ENCODE data around the gene RFC3. TPM values are rescaled to one million over a fixed set of nuclear protein-coding genes. Genes with fewer than 3 reads are reported as not detected.
"Not testable (repeated sequence)": the region's sequence is repeated elsewhere in the genome, so short reads cannot be mapped to it uniquely, and the experiment has no call there.

RFC3 gene
- total and polyA plus RNA-seq, 2 experiments from 2014 or later = 11.5 to 17.7 TPM

DNA sequence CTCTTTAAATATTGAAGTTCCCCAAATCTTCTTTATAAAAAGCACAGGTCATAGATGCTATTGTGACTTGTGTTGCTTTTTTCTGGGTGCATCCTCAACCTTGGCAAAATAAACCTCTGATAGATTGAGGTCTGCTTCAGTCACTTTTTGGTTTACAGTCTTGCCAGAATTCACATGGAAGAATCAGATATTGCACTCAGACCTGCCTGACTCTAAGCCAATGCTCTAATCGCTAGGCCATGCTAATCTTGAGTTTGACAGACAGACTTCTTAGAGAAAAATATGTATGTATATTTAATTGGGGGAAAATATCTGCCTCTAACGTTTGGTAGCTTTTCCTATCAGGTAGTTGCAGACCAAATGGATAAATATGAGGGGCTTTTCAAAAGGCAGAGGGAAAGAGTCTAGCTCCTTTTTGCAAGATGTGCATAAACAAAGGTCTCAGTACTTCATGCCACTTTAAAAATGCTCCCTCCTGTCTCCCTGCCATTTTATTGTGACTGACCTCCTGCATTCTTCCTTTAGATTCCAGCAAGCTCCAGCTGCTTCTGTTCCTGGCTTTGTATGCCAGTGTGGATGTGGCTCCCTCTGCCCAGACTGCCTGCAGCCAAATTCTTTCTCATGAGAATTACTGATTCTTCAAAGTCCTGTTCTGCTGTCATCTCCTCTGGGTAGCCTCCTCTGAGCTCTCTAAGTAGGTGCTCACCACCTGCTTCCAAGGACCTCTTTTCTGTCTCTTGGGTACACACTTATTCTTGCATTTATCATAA, 42.4 kb upstream of the RFC3 start:
- Histone ChIP-seq H3K27ac (no peak overlapping the region), H3F3A (ENCODE audit: insufficient read depth) (no peaks in the 10 kb centered on the region), H3K4me1 (ENCODE audit: insufficient read depth) (no peaks in the 10 kb centered on the region), H3K9ac (no peak overlapping the region), H3K36me3 (ENCODE audit: low read depth) (no peaks in the 10 kb centered on the region), H3K9me3 (ENCODE audit: low read depth) (no peaks in the 10 kb centered on the region), H3K4me3 (no peak overlapping the region), H3K9me2 (ENCODE audit: insufficient read depth) (no peaks in the 10 kb centered on the region), H3K4me2 (ENCODE audit: unreplicated experiment) (no peak overlapping the region), H2AFZ (no peak overlapping the region), H3K79me2 (ENCODE audit: insufficient read depth) (no peaks in the 10 kb centered on the region), H3K27me3 (replicated peaks; ENCODE audit: insufficient read depth) (peaks cover 9% of the 10 kb centered on the region), H4K20me1 (ENCODE audit: insufficient read depth) (no peaks in the 10 kb centered on the region)
- TF ChIP-seq EZH2 (IDR thresholded peaks at IDR 0.05; ENCODE audit: insufficient read depth, poor library complexity, severe bottlenecking) (no peak), EZH2phosphoT487 (IDR thresholded peaks at IDR 0.05; ENCODE audit: insufficient read depth, low read depth) (no peak)
- DNase-seq = no peak
- WGBS, 2 experiments (ENCODE audit: low coverage in 1 of 2, low lambda C conversion rate in 2 of 2, missing lambda C conversion rate in 2 of 2) = 20 to 22% methylated on average over 2 of the region's 2 CpGs
- in situ Hi-C loops (cut with MboI) = no loop called here

DNA sequence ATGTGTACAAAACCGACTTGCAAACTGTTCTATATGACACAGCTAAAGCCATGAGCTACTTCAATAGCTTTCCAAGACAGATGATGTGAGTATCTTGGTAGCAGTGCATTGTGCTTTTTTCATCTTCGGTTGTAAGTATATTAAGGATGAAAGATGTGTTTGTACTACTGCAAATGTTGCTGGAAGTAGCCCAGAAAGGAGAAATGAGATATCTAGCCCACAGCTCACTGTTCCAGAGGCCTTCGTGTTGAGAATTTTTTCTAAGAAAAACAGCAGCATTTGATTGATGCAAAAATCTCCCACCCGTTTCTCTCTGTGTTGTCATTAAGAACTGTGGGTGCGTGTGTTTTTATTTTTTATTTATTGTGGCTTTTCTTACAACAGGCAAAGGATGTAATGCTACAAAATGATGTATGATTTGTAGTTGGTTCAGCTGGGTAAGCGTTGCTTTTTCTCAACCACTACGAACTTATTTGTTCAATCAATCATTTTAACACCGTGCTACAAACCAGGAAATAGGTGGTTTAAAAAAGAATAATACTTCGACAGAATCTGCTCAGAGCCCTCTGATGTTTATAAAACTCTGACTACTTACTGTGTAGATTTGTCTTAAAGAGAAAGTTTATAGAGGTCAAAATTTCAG, 41.6 kb upstream of the RFC3 start:
- no peaks in the 10 kb centered on the region for H3F3A ChIP-seq (ENCODE audit: insufficient read depth)
- no peaks in the 10 kb centered on the region for H3K4me1 ChIP-seq (ENCODE audit: insufficient read depth)
- no peaks in the 10 kb centered on the region for H4K20me1 ChIP-seq (ENCODE audit: insufficient read depth)
- in situ Hi-C loops (cut with MboI) = no loop called here
- TF ChIP-seq EZH2 (IDR thresholded peaks at IDR 0.05; ENCODE audit: insufficient read depth, poor library complexity, severe bottlenecking) = no peak
- no peak for TF ChIP-seq EZH2phosphoT487 (IDR thresholded peaks at IDR 0.05; ENCODE audit: insufficient read depth, low read depth)
- H3K9ac ChIP-seq = no peak overlapping the region
- no peak overlapping the region for H3K4me2 ChIP-seq (ENCODE audit: unreplicated experiment)
- H3K36me3 ChIP-seq (ENCODE audit: low read depth) = no peaks in the 10 kb centered on the region
- DNase-seq = no peak
- H3K79me2 ChIP-seq (ENCODE audit: insufficient read depth) = no peaks in the 10 kb centered on the region
- H3K4me3 ChIP-seq = no peak overlapping the region
- WGBS, 2 experiments (ENCODE audit: low coverage in 1 of 2, low lambda C conversion rate in 2 of 2, missing lambda C conversion rate in 2 of 2) = 58 to 61% methylated on average over 9 of the region's 9 CpGs
- H3K9me2 ChIP-seq (ENCODE audit: insufficient read depth) = no peaks in the 10 kb centered on the region
- H3K27me3 ChIP-seq (replicated peaks; ENCODE audit: insufficient read depth) = peaks cover 9% of the 10 kb centered on the region
- no peaks in the 10 kb centered on the region for H3K9me3 ChIP-seq (ENCODE audit: low read depth)
- H3K27ac ChIP-seq = no peak overlapping the region
- no peak overlapping the region for H2AFZ ChIP-seq

DNA sequence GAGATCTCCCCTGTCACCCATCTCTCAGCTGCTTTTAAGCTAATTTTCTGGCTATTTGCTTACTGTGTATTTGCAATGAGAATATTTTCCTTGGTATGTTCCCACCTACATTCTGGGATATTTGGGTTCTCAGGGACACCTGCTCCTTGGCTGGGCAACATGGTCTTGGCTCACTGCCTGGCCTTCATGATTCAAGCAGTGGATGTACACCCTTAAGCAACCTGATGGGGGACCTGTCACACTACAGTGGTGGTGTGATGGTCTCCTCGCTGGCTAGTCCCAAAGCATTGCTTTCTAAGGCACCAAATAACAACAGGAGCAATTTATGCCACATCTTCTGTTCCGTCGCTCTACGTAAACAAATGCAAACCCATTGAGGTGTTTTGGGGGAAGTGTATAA, 35.3 kb upstream of the RFC3 start:
- Histone ChIP-seq H3K4me1 (ENCODE audit: insufficient read depth) (peaks cover 7% of the 10 kb centered on the region; the same call in 1 of the 2 replicates), H3K9me3 (ENCODE audit: low read depth) (no peaks in the 10 kb centered on the region), H4K20me1 (ENCODE audit: insufficient read depth) (no peaks in the 10 kb centered on the region), H3F3A (ENCODE audit: insufficient read depth) (no peaks in the 10 kb centered on the region), H3K27ac (no peak overlapping the region), H3K4me3 (no peak overlapping the region), H3K9ac (no peak overlapping the region), H3K9me2 (ENCODE audit: insufficient read depth) (no peaks in the 10 kb centered on the region), H3K27me3 (replicated peaks; ENCODE audit: insufficient read depth) (no peaks in the 10 kb centered on the region; the same call in 1 of the 2 replicates), H2AFZ (no peak overlapping the region), H3K4me2 (ENCODE audit: unreplicated experiment) (no peak overlapping the region), H3K79me2 (ENCODE audit: insufficient read depth) (no peaks in the 10 kb centered on the region), H3K36me3 (ENCODE audit: low read depth) (no peaks in the 10 kb centered on the region)
- WGBS, 2 experiments (ENCODE audit: low coverage in 1 of 2, low lambda C conversion rate in 2 of 2, missing lambda C conversion rate in 2 of 2) = 78% methylated on average over 4 of the region's 4 CpGs
- TF ChIP-seq EZH2phosphoT487 (IDR thresholded peaks at IDR 0.05; ENCODE audit: insufficient read depth, low read depth) = no peak
- no peak for TF ChIP-seq EZH2 (IDR thresholded peaks at IDR 0.05; ENCODE audit: insufficient read depth, poor library complexity, severe bottlenecking)
- DNase-seq = no peak
- in situ Hi-C loops (cut with MboI) = no loop called here

DNA sequence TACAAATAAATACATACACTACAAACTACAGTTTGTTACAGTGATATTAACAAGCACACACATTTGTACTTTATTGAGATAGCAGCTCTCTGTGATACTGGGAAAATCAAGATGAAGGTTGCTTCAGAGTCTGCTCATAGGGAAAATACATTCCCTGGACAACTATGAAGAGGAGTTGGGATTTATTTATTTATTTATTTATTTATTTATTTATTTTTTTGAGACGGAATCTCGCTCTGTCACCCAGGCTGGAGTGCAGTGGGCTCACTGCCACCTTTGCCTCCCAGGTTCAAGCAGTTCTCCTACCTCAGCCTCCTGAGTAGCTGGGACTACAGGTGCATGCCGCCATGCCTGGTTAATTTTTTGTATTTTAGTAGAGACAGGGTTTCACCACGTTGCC, 34.7 kb upstream of the RFC3 start:
- DNase-seq; H3K9me2 ChIP-seq (ENCODE audit: insufficient read depth); H3K79me2 ChIP-seq (ENCODE audit: insufficient read depth); H4K20me1 ChIP-seq (ENCODE audit: insufficient read depth); in situ Hi-C loops (cut with MboI); H3K9me3 ChIP-seq (ENCODE audit: low read depth); H2AFZ ChIP-seq; H3K4me2 ChIP-seq (ENCODE audit: unreplicated experiment); H3K4me1 ChIP-seq (ENCODE audit: insufficient read depth); H3K36me3 ChIP-seq (ENCODE audit: low read depth); H3K9ac ChIP-seq; H3K4me3 ChIP-seq; H3K27me3 ChIP-seq (replicated peaks; ENCODE audit: insufficient read depth); H3F3A ChIP-seq (ENCODE audit: insufficient read depth); H3K27ac ChIP-seq: not testable (repeated sequence)
- 43 to 46% methylated on average over 4 of the region's 4 CpGs for WGBS, 2 experiments (ENCODE audit: low coverage in 1 of 2, low lambda C conversion rate in 2 of 2, missing lambda C conversion rate in 2 of 2)

All from GM23248 (cell line).